Tibial artery (tissue), 4 donors: ENCODE measurements around the gene EBLN1.

Experiments used
- DNase-seq, 2 donors: peaks; one replicate each; pipeline ENCODE4 v3.0.0-alpha.2; 2019
- H3K27ac ChIP-seq, 2 donors: fragments of 200-600 bp; sonication (generic) in 1 of 2; 1 replicate in 1 of 2; 2 replicates in 1 of 2; pipeline ENCODE4 v1.5.1; 2018 to 2019; ENCODE audit warnings: mild to moderate bottlenecking in 1 of 2
- H3K27me3 ChIP-seq, 2 donors: fragments of 200-600 bp; sonication (generic) in 1 of 2; one replicate each; pipeline versions ENCODE4 v1.5.1 to v1.6.0; 2016 to 2019
- H3K36me3 ChIP-seq, 3 donors: fragments of 200-600 bp; sonication (generic) in 2 of 3; one replicate each; pipeline ENCODE4 v1.5.1; 2016 to 2019; ENCODE audit warnings: mild to moderate bottlenecking in 2 of 3
- H3K4me1 ChIP-seq, 4 donors: fragments of 200-600 bp; sonication (generic) in 2 of 4; 1 replicate in 3 of 4; 2 replicates in 1 of 4; pipeline ENCODE4 v1.5.1; 2016 to 2019
- H3K4me3 ChIP-seq, 2 donors: fragments of 200-600 bp; sonication (generic) in 1 of 2; 1 replicate in 1 of 2; 2 replicates in 1 of 2; pipeline ENCODE4 v1.5.1; 2018 to 2019; ENCODE audit warnings: mild to moderate bottlenecking in 2 of 2
- H3K9me3 ChIP-seq, 3 donors: fragments of 200-600 bp; sonication (generic) in 1 of 3; one replicate each; pipeline ENCODE4 v1.5.1; 2016 to 2019
- CTCF ChIP-seq, 2 experiments: fragments of 200-600 bp in 1 of 2; fragments of 450-650 bp in 1 of 2; IDR thresholded peaks; one replicate each; pipeline ENCODE4 v1.5.1; 2017 to 2019; ENCODE audit warnings: antibody characterized with exemption in 2 of 2, mild to moderate bottlenecking in 1 of 2, moderate library complexity in 1 of 2
- intact Hi-C: fragments of 100-400 bp; cut with DNase I; formaldehyde crosslinking; loops from one replicate; pipeline ENCODE4 v1.15.0; 2023; ENCODE audit warnings: low total_unique reads

Gene EBLN1

GRCh38 chr10:22253580-22253882, 35.7 kb upstream of the EBLN1 start:
- Histone ChIP-seq H3K4me1 (no peaks in the 10 kb centered on the region), H3K9me3 (no peaks in the 10 kb centered on the region), H3K27ac (peak overlapping the region; percentile 97 to 99), H3K4me3 (peak overlapping the region; percentile 66 to 89), H3K36me3 (no peaks in the 10 kb centered on the region), H3K27me3 (no peaks in the 10 kb centered on the region)
- intact Hi-C loops: loop anchor here (2.0 to 10.0 kb wide), 3 partner anchors 23 to 181 kb away; partner anchors contain the start of gene COMMD3
- TF ChIP-seq CTCF (IDR thresholded peaks at IDR 0.05): no peak
- peak; percentile 42 to 70 for DNase-seq

- peak; percentile 23 to 76 for DNase-seq
- intact Hi-C loops: loop anchor here (2.0 to 10.0 kb wide), 3 partner anchors 22 to 182 kb away; partner anchors contain the start of gene COMMD3
- Histone ChIP-seq H3K27ac (peak overlapping the region; percentile 97 to 99), H3K4me1 (no peaks in the 10 kb centered on the region), H3K27me3 (no peaks in the 10 kb centered on the region), H3K9me3 (no peaks in the 10 kb centered on the region), H3K4me3 (peak overlapping the region; percentile 66 to 89), H3K36me3 (no peaks in the 10 kb centered on the region)
- TF ChIP-seq CTCF (IDR thresholded peaks at IDR 0.05): no peak
These were observed 35.2 kb upstream of the EBLN1 start for GRCh38 chr10:22252801-22253579.

- intact Hi-C loops: loop anchor here (2.0 to 10.0 kb wide), 3 partner anchors 22 to 182 kb away; partner anchors contain the start of gene COMMD3
- H3K9me3 ChIP-seq: no peaks in the 10 kb centered on the region
These were observed 34.5 kb upstream of the EBLN1 start for GRCh38 chr10:22252224-22252800.

GRCh38 chr10:22251751-22252223, 34.0 kb upstream of the EBLN1 start:
- DNase-seq: peak; percentile 67 to 81

More at GRCh38 chr10:22252224-22252800, 34.5 kb upstream of the EBLN1 start:
- no peaks in the 10 kb centered on the region for H3K27me3 ChIP-seq
- no peaks in the 10 kb centered on the region for H3K4me1 ChIP-seq
- no peaks in the 10 kb centered on the region for H3K36me3 ChIP-seq
- peak overlapping the region; percentile 66 to 89 for H3K4me3 ChIP-seq
- no peak for TF ChIP-seq CTCF (IDR thresholded peaks at IDR 0.05)
- peak; percentile 46 to 76 for DNase-seq
- H3K27ac ChIP-seq: peak overlapping the region; percentile 97 to 99

More at GRCh38 chr10:22251751-22252223, 34.0 kb upstream of the EBLN1 start:
- no peak for TF ChIP-seq CTCF (IDR thresholded peaks at IDR 0.05)
- peak overlapping the region; percentile 97 to 99 for H3K27ac ChIP-seq
- no peaks in the 10 kb centered on the region for H3K4me1 ChIP-seq
- intact Hi-C loops: loop anchor here (2.0 to 10.0 kb wide), 3 partner anchors 21 to 183 kb away; partner anchors contain the start of gene COMMD3
- H3K36me3 ChIP-seq: no peaks in the 10 kb centered on the region
- no peaks in the 10 kb centered on the region for H3K9me3 ChIP-seq
- H3K4me3 ChIP-seq: peak overlapping the region; percentile 66 to 89
- H3K27me3 ChIP-seq: no peaks in the 10 kb centered on the region
